ENCODE data around the gene GAL. TPM values are rescaled to one million over a fixed set of nuclear protein-coding genes. Genes with fewer than 3 reads are reported as not detected.
A peak's percentile ranks its signal among the peaks of the same experiment; 100 is the strongest.

The GAL gene
- total and polyA plus RNA-seq, 2 of the 8 experiments (the other 6 are each of a cell fraction or from before 2014, with no cell fraction given): 81.8 to 233 TPM

- no peak overlapping the region; the same call in 1 of the 2 replicates for H2BK5ac ChIP-seq (ENCODE audit: low read depth, low read length)
- peak overlapping the region; percentile 66; the same call in 1 of the 2 replicates for H2BK20ac ChIP-seq (ENCODE audit: low read length)
- H3K27ac ChIP-seq (ENCODE audit: low read depth, low read length): no peak overlapping the region
- no peak overlapping the region for H4K8ac ChIP-seq (ENCODE audit: extremely low read depth, insufficient read depth, low read length)
- H4K5ac ChIP-seq (ENCODE audit: insufficient read length, low read depth, low read length): no peak overlapping the region
- no peak overlapping the region for H3K9ac ChIP-seq (replicated peaks in 1 of 4; ENCODE audit: extremely low read depth in 1 of 4, low read depth in 3 of 4, low read length in 3 of 4)
- TF ChIP-seq POU5F1 (IDR thresholded peaks at IDR 0.05; ENCODE audit: low read depth, low read length): no peak
- no peak overlapping the region for H2AK5ac ChIP-seq (ENCODE audit: low read depth, low read length)
- H3K4me3 ChIP-seq (ENCODE audit: extremely low read depth in 1 of 4, insufficient read depth in 2 of 4, low read depth in 3 of 4, low read length in 4 of 4): no peak overlapping the region
- no peak overlapping the region for H3K4ac ChIP-seq (replicated peaks; ENCODE audit: insufficient read length, low read depth, low read length)
- H3K56ac ChIP-seq (replicated peaks; ENCODE audit: insufficient read length, low read depth, low read length): no peak overlapping the region
- H3K4me2 ChIP-seq (ENCODE audit: insufficient read depth in 1 of 2, low read depth in 2 of 2, low read length in 2 of 2): no peak overlapping the region
- H3K23me2 ChIP-seq (ENCODE audit: low read depth, low read length): peaks cover 4% of the 10 kb centered on the region; the same call in 1 of the 2 replicates
- no peak overlapping the region for H2BK12ac ChIP-seq (ENCODE audit: low read depth, low read length)
- no peaks in the 10 kb centered on the region; a peak in 1 of 7 replicates for H3K27me3 ChIP-seq (replicated peaks in 1 of 4; ENCODE audit: control insufficient read depth in 3 of 4, extremely low read depth in 1 of 4, insufficient read depth in 3 of 4, low read length in 3 of 4)
- H3K79me2 ChIP-seq (ENCODE audit: control insufficient read depth in 1 of 2, insufficient read depth in 2 of 2, low read length in 2 of 2): no peaks in the 10 kb centered on the region
- 79% methylated on average over 11 of the region's 11 CpGs; no CpG with 5 or more reads in 1 of the 2 experiments for WGBS, 2 experiments (ENCODE audit: extremely low coverage in 1 of 2, insufficient coverage in 1 of 2, insufficient read length in 1 of 2, insufficient replicate concordance in 2 of 2, low coverage in 1 of 2, low lambda C conversion rate in 2 of 2, missing lambda C conversion rate in 1 of 2)
- ChIA-PET CTCF (ENCODE audit: partially characterized antibody) (interaction anchor here (1.0 to 1.5 kb wide), 4 partner anchors 18 to 88 kb away, joined by 3 to 5 read pairs (median 3); partner anchors contain the start of gene GAL), POLR2A (ENCODE audit: partially characterized antibody) (no interaction called here)
- FAIRE-seq (no peak), DNase-seq (ENCODE audit: low read depth in 1 of 2, low spot score in 2 of 2) (no peak)
- peaks cover 4 to 15% (median 9%) of the 10 kb centered on the region in 4 experiments; a peak in 6 of 7 replicates for H3K4me1 ChIP-seq (replicated peaks in 1 of 4; ENCODE audit: control insufficient read depth in 3 of 4, insufficient read depth in 4 of 4, low read length in 3 of 4)
- H4K91ac ChIP-seq (replicated peaks; ENCODE audit: insufficient read length, low read length): no peak overlapping the region
- no peak overlapping the region for H2BK120ac ChIP-seq (replicated peaks; ENCODE audit: low read depth, low read length)
- H3K79me1 ChIP-seq (ENCODE audit: low read depth, low read length): no peaks in the 10 kb centered on the region
- no peak overlapping the region for H2BK15ac ChIP-seq (ENCODE audit: low read length)
- H3K14ac ChIP-seq (ENCODE audit: insufficient read length): no peak overlapping the region
- no peaks in the 10 kb centered on the region for H3K9me3 ChIP-seq (ENCODE audit: insufficient read depth in 2 of 2, low read depth in 1 of 2, low read length in 1 of 2)
- H4K20me1 ChIP-seq (replicated peaks in 1 of 2; ENCODE audit: control insufficient read depth in 1 of 2, insufficient read depth in 2 of 2, low read length in 2 of 2): peaks cover 0 to 3% of the 10 kb centered on the region in 2 experiments
- peaks cover 0 to 3% (median 0%) of the 10 kb centered on the region in 4 experiments; a peak in 1 of 8 replicates for H3K36me3 ChIP-seq (ENCODE audit: control insufficient read depth in 2 of 4, insufficient read depth in 4 of 4, low read length in 3 of 4)
- no peak overlapping the region for H2AFZ ChIP-seq (ENCODE audit: low read length)
- H3K18ac ChIP-seq (ENCODE audit: extremely low read depth, low read length): no peak overlapping the region
- no peak overlapping the region for H3K23ac ChIP-seq (ENCODE audit: insufficient read length)
Observed at GRCh38 chr11:68710409-68710808, 26.1 kb downstream of the GAL start.
